Endothelial cell of coronary artery (primary cell): Measurements from ENCODE around the gene METTL3. TPM values are rescaled to one million over a fixed set of nuclear protein-coding genes. Genes with fewer than 3 reads are reported as not detected.

ENCODE experiments used
- total RNA-seq: library from RNA; depleted of rRNA; stranded (reverse); fragments of >200 nt; gene quantifications from 2 replicates; pipeline ENCODE4 v1.2.3, GENCODE V29; 2014

METTL3 gene
- total RNA-seq, result 57.4 and 68.4 TPM in 2 replicates

DNA sequence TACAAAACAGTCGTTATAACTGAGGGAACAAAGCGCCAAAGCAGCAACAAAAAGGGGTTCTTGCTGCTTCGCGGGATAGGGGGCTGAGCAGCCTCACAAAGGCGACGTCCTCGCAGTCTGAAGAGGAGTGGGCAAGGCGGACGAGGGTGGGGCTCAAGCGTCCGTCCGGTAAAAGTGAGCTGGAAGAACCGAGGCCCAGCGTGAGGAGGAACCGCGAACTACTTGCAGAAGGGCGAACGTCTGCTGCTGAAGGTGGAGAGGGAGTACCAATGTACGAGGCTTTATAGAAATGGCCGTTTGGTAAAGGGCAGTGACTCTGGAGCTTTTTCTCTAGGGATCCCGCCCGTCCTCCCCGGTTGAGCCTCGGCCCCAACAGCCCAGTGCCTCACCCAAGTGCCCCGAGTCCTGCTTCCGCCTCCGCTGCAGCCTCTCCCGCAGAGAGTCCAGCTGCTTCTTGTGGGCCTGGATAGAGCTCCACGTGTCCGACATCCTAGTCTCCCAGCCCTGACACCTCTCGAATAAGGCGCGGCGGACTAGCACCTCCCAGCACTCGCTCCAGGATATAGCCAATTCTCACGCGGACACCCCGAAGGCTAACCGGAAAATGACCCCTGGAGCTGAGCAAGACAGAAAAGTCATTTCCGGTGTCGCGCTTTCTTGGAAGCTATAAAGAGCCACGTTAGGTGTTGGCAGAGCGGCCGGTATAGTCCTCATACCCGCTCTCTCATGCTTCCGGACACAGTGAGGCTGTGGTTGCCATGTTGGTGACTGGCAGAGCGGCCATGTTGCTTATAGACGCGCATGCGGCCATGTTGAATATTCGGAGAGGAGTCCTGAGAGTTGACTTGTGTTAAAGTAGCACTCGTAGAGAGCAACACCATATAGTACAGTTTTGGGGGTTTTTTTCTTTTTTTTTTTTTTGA lies at the start of gene METTL3:
Gene METTL3 (minus strand): TSS at position 606 of the 923 bp plus-strand sequence. CDS start 117 bp downstream, at position 489.

DNA sequence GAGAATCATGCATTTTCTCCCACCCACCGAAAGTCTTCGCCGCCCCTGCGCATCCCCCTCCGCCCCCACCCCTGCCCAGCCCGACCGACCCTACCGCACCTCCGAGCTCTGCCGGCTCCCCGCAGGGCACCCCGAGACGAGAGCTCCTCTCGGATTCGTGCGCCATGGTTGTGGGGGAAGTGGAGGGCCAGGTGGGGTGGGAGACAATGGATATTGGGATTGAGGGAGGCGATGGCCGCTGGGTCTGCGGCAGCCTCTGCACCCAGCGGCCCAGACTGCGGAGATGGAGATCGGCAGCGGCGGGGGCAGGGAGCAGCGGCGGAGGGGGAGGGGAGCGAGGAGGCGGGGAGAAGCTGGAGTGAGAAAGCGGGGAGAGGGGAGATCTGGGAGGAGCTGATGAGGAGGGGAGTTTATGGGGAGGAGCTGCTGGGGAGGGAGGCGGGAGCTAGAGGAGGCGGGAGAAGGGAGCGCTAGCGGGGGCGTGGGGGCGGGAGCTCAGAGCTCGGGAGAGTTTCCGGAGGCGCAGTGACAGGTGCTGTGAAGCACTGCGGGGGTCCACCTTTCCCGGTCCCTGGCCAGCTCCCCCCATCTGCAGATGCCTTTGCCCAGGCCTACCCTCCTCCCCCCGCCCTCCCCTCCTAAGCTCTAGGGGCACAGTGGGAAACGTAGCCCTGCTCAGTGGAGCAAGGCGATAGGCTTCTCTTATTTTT lies 15.0 kb upstream of the METTL3 start, which contains the start of gene SALL2:
Gene SALL2 (minus strand): TSS at position 385 of the 710 bp plus-strand sequence. CDS start 219 bp downstream, at position 166.

DNA sequence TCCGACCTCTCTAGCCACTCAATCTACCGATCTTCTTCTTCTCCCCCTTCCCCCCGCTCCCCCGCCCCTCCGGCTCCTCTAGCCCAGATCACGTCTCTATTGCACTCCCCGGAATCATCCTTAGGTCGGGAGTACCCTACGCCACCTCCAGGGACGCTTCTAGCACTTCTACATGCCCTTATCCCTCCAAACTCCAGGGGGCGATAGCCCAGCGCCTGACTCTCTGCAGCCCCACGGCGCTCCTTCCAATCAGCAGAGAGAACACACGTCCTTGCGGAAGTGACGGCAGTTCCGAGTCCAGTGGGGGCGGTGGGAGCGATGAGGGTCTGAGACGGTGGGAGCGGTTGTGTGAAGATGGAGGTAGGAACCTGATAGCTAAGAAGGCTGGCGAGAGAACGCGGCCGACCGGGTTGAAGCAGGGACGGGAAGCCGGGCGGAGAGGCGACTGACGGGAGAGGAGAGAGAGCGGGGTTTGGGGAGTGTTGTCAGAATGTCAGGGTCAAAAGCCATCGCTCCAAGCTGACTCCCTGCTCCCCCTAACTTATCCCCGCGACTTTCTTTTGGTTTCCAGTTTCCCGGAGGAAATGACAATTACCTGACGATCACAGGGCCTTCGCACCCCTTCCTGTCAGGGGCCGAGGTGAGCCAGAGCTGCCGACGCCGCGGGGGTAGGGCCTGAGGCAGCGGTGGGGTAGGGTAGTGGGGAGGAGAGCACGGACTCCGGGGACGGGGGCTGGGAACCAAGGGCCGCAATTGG lies 34.0 kb downstream of the METTL3 start, which contains the start of the genes RAB2B and TOX4:
Gene RAB2B (minus strand): TSS at position 35 of the 757 bp plus-strand sequence. CDS start 87 bp downstream, outside the sequence.
Gene TOX4 (plus strand): TSS at position 271 of the 757 bp plus-strand sequence. CDS start 84 bp downstream, at position 355.

DNA sequence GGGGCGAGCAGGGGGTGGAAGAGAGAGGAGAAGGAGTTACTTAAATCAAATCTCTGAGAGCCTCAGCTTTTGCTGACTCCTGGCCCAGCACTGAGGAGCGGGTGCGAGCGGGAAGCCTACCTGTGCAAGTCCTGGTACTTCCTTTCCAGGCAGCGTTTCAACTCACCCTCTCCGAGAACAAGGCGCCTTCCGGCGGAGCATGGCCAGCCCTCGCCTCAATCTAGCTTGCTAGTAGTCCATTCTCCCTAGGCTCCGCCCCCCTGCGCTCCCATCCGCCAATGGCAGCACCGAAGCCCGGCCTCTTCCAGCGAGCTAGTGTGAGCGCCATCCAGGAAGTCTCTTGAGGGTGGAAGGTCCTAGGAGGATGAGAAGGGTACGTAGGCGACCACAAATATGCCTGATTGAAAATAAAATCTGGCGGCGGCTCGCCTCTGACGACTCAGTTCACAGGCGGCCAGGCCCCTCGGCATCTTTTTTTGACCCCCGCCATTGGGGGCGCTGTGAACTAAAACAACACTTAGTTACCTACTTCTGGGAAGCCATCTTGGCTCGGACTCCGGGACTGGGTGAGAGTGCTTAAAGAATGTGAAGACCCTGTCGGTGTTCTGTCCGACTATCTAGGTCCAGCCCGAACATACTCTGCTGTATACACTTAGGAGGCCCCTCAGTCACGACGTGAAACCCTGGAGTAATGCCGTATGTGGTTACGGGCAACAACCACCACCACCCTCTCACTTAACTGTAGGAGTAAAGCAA lies 55.0 kb downstream of the METTL3 start, which contains the start of gene CHD8:
Gene CHD8 (minus strand): TSS at position 212 of the 756 bp plus-strand sequence. CDS start 24,480 bp downstream, outside the sequence.

Other genes starting within 250 kb of the METTL3 start
- 644 and 806 TPM in 2 replicates for gene HNRNPC, start 241.9 kb downstream of the METTL3 start, total RNA-seq
- not detected in 2 replicates for gene RPGRIP1, start 231.3 kb downstream of the METTL3 start, total RNA-seq
- gene SUPT16H, start 127.3 kb downstream of the METTL3 start, total RNA-seq, result 76.3 and 90.3 TPM in 2 replicates
- gene CHD8, start 55.2 kb downstream of the METTL3 start, total RNA-seq, result 48.8 and 54.2 TPM in 2 replicates
- 24.5 and 27.8 TPM in 2 replicates for gene RAB2B, start 34.4 kb downstream of the METTL3 start, total RNA-seq
- gene TOX4, start 34.1 kb downstream of the METTL3 start, total RNA-seq, result 19.5 and 25.4 TPM in 2 replicates
- gene SALL2, start 15.0 kb upstream of the METTL3 start, total RNA-seq, result 0.45 and 1.5 TPM in 2 replicates
- gene OR10G3, start 68.7 kb upstream of the METTL3 start, total RNA-seq, result not detected in 2 replicates
- not detected in 2 replicates for gene OR10G2, start 123.6 kb upstream of the METTL3 start, total RNA-seq
- not detected in 2 replicates for gene OR4E2, start 142.5 kb upstream of the METTL3 start, total RNA-seq
- gene OR4E1, start 162.5 kb upstream of the METTL3 start, total RNA-seq, result not detected in 2 replicates